K562 (cell line): ENCODE measurements around the gene MYO18A. TPM values are rescaled to one million over a fixed set of nuclear protein-coding genes. Genes with fewer than 3 reads are reported as not detected.
A peak's percentile ranks its signal among the peaks of the same experiment; 100 is the strongest.

Experiments used
- ARID1B ChIP-seq: fragments of 450-650 bp; IDR thresholded peaks from 2 replicates; pipeline ENCODE4 v1.6.1; 2016; ENCODE audit warnings: antibody characterized with exemption, mild to moderate bottlenecking, inconsistent platforms
- CBX3 ChIP-seq, 2 experiments: IDR thresholded peaks; 1 replicate in 1 of 2; 2 replicates in 1 of 2; pipeline ENCODE4 v1.6.1; 2012; ENCODE audit warnings: inconsistent platforms in 2 of 2, low read length in 2 of 2, borderline replicate concordance in 1 of 2, control low read depth in 1 of 2
- CUX1 ChIP-seq: fragments of 200-800 bp; sonication (Bioruptor generic); IDR thresholded peaks from 2 replicates; pipeline ENCODE4 v1.6.1; 2016; ENCODE audit warnings: missing genetic modification characterization, missing compliant biosample characterization
- DLX4 ChIP-seq: fragments of 250-450 bp; sonication (Bioruptor Pico); IDR thresholded peaks from 2 replicates; pipeline ENCODE4 v1.6.1; 2021; ENCODE audit warnings: mild to moderate bottlenecking
- HCFC1 ChIP-seq: IDR thresholded peaks from 2 replicates; pipeline ENCODE4 v1.6.1; 2012; ENCODE audit warnings: low read depth, low read length, improper control_type of control experiment
- HDAC2 ChIP-seq: fragments of 450-650 bp; IDR thresholded peaks from 2 replicates; pipeline ENCODE4 v1.6.1; 2016; ENCODE audit warnings: mild to moderate bottlenecking
- HDAC8 ChIP-seq: fragments of 450-650 bp; IDR thresholded peaks from 2 replicates; pipeline ENCODE4 v1.6.1; 2016; ENCODE audit warnings: mild to moderate bottlenecking, missing genetic modification characterization, moderate library complexity, missing compliant biosample characterization
- HMGN3 ChIP-seq: IDR thresholded peaks from 2 replicates; pipeline ENCODE4 v1.6.1; 2011; ENCODE audit warnings: borderline replicate concordance, low read depth, mild to moderate bottlenecking, mixed read lengths, low read length; ENCODE audit not compliant: insufficient read length; ENCODE audit errors: extremely low read depth
- HNRNPH1 ChIP-seq: fragments of 200-400 bp; formaldehyde crosslinking; optimal IDR thresholded peaks from 2 replicates; pipeline ENCODE3; 2017; ENCODE audit warnings: low read depth, mild to moderate bottlenecking, low read length, moderate library complexity
- LARP7 ChIP-seq: fragments of 450-650 bp; IDR thresholded peaks from 2 replicates; pipeline ENCODE4 v1.6.1; 2016
- MITF ChIP-seq: IDR thresholded peaks from 2 replicates; pipeline ENCODE4 v1.6.1; 2014; ENCODE audit warnings: antibody characterized with exemption
- PHB2 ChIP-seq: fragments of 450-650 bp; IDR thresholded peaks from 2 replicates; pipeline ENCODE4 v1.6.1; 2017; ENCODE audit warnings: low read depth
- POLR2G ChIP-seq: fragments of 200-400 bp; formaldehyde crosslinking; IDR thresholded peaks from 2 replicates; pipeline ENCODE4 v1.6.1; 2017; ENCODE audit warnings: low read depth, mild to moderate bottlenecking, antibody characterized with exemption, low read length, moderate library complexity
- PYGO2 ChIP-seq: fragments of 450-650 bp; IDR thresholded peaks from 2 replicates; pipeline ENCODE4 v1.6.1; 2016; ENCODE audit warnings: mild to moderate bottlenecking, missing genetic modification characterization, moderate library complexity, missing compliant biosample characterization
- SMARCE1 ChIP-seq: fragments of 450-650 bp; IDR thresholded peaks from 2 replicates; pipeline ENCODE4 v1.7.1; 2016; ENCODE audit warnings: mild to moderate bottlenecking
- SRSF7 ChIP-seq: fragments of 200-400 bp; formaldehyde crosslinking; optimal IDR thresholded peaks from 2 replicates; pipeline ENCODE3; 2017; ENCODE audit warnings: mild to moderate bottlenecking, low read depth, low read length
- TRIM24 ChIP-seq, 2 experiments: fragments of 450-650 bp; IDR thresholded peaks; 2 replicates each; pipeline ENCODE4 v1.6.1; 2016
- ZBTB9 ChIP-seq: fragments of 450-650 bp; formaldehyde crosslinking; IDR thresholded peaks from 2 replicates; pipeline ENCODE4 v1.4.0; 2020; ENCODE audit warnings: mild to moderate bottlenecking, moderate library complexity
- ZNF253 ChIP-seq: fragments of 250-450 bp; sonication (Bioruptor Pico); conservative IDR thresholded peaks from 2 replicates; pipeline ENCODE4 v1.6.1; 2021; ENCODE audit warnings: mild to moderate bottlenecking
- ZNF561 ChIP-seq: fragments of 450-650 bp; formaldehyde crosslinking; conservative IDR thresholded peaks from 2 replicates; pipeline ENCODE4 v1.4.0; 2020; ENCODE audit warnings: mild to moderate bottlenecking, moderate library complexity
- ZNF766 ChIP-seq: fragments of 200-800 bp; sonication (Bioruptor generic); conservative IDR thresholded peaks from 2 replicates; pipeline ENCODE4 v1.6.1; 2016; ENCODE audit warnings: missing genetic modification characterization, missing compliant biosample characterization
- polyA plus RNA-seq, 8 experiments: library from polyadenylated mRNA; depleted of rRNA in 4 of 8; stranded (reverse) in 5 of 8; unstranded in 3 of 8; fragments of >200 nt; fragmentation: Nextera tagmentation in 2 of 8; fragmentation: Illumina TruSeq in 1 of 8; extraction: Ambion mirVana in 2 of 8; extraction: Trizol in 1 of 8; gene quantifications; 2 replicates each; pipeline versions ENCODE4 v1.2.1 to v1.2.3, GENCODE V29; 2011 to 2014; ENCODE audit warnings: inconsistent platforms in 1 of 8, missing spikeins in 1 of 8
- total RNA-seq, 7 experiments: library from RNA; depleted of rRNA in 6 of 7; stranded (reverse); fragments of >200 nt in 6 of 7; fragmentation: Illumina TruSeq in 2 of 7; extraction: Trizol in 2 of 7; gene quantifications; 2 replicates each; pipeline versions ENCODE4 v1.2.1 to v1.2.3, GENCODE V29; 2011 to 2021; ENCODE audit warnings: low replicate concordance in 1 of 7

The MYO18A gene
- total and polyA plus RNA-seq, 9 of the 15 experiments (the other 6 are each of a cell fraction or from before 2014, with no cell fraction given), result 2.5 to 65.4 (median 17.1) TPM

GRCh38 chr17:29179232-29180033 lies 765 bp downstream of the MYO18A start (continued):
- TF ChIP-seq ZNF561 (no peak), PHB2 (peak; percentile 63; the same call in 1 of the 2 replicates), ZNF253 (CRISPR knock-in tag) (no peak), CUX1 (CRISPR knock-in tag) (no peak), TRIM24 (IDR thresholded peaks at IDR 0.05) (peak; percentile 70 to 80), HMGN3 (peak; percentile 41), HNRNPH1 (no peak), DLX4 (no peak), POLR2G (peak; percentile 73), ZNF766 (CRISPR knock-in tag) (no peak), ZBTB9 (CRISPR knock-in tag) (0 out of 2 replicates have a peak, but pooled peaks have one; percentile 54), SMARCE1 (peak; percentile 91), HDAC2 (peak; percentile 92), HCFC1 (peak; percentile 15; the same call in 1 of the 2 replicates), ARID1B (peak; percentile 93), SRSF7 (no peak), HDAC8 (tag) (no peak), PYGO2 (no peak), MITF (no peak), LARP7 (no peak), CBX3 (IDR thresholded peaks at IDR 0.05; ENCODE audit: borderline replicate concordance in 1 of 2, low read length in 2 of 2) (no peak)
